Nephron (organoid): Measurements from ENCODE around the gene POMP.

ENCODE experiments used
- H3K27ac Mint-ChIP-seq, 3 experiments: 2 replicates each; pipeline ENCODE4 v1.8.0; 2020; ENCODE audit warnings: mixed read lengths in 3 of 3, mild to moderate bottlenecking in 2 of 3, moderate library complexity in 1 of 3
- H3K27me3 Mint-ChIP-seq: 2 replicates; pipeline ENCODE4 v1.8.0; 2021; ENCODE audit warnings: low read depth, mild to moderate bottlenecking, moderate library complexity, mixed read lengths
- H3K36me3 Mint-ChIP-seq: 2 replicates; pipeline ENCODE4 v1.8.0; 2020; ENCODE audit warnings: low read depth, mixed read lengths
- H3K4me1 Mint-ChIP-seq: 2 replicates; pipeline ENCODE4 v1.8.0; 2020; ENCODE audit warnings: mixed read lengths
- H3K4me3 Mint-ChIP-seq, 3 experiments: 2 replicates each; pipeline ENCODE4 v1.8.0; 2020; ENCODE audit warnings: mild to moderate bottlenecking in 3 of 3, mixed read lengths in 3 of 3, moderate library complexity in 2 of 3
- H3K9me3 Mint-ChIP-seq: 2 replicates; pipeline ENCODE4 v1.8.0; 2020; ENCODE audit warnings: mixed read lengths
- CTCF ChIP-seq, 3 experiments: fragments of 200-600 bp; sonication (generic); IDR thresholded peaks; one replicate each; pipeline ENCODE4 v1.5.0; 2021; ENCODE audit warnings: antibody characterized with exemption in 3 of 3; ENCODE audit not compliant: unreplicated experiment in 3 of 3

Gene POMP

DNA sequence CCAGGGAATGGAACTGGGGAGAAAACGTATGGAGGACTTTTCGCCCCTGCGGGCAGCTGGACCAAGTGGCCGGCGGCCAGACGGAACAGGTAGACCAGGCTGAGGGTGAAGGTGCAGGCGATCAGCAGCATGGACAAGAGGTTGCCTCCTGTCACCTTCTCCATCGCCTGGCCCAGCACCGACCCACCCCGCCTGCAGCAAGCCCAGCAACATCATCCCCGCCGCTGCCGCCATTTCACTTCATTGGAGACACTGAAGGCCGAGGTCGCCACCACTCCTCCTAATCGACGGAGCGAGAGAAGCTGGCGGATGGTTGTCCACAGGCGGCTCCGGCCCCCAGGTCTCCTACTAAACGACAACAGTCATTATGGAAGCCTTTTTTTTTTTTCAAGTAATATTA, 64.9 kb downstream of the POMP start:
- H3K9me3 Mint-ChIP-seq, result no peaks in the 10 kb centered on the region
- H3K4me1 Mint-ChIP-seq, result peaks cover 8% of the 10 kb centered on the region
- no peak for TF ChIP-seq CTCF (IDR thresholded peaks at IDR 0.05; ENCODE audit: unreplicated experiment in 3 of 3)
- peaks cover 36% of the 10 kb centered on the region for H3K27me3 Mint-ChIP-seq
- no peak overlapping the region for H3K4me3 Mint-ChIP-seq
- no peaks in the 10 kb centered on the region for H3K36me3 Mint-ChIP-seq
- no peak overlapping the region for H3K27ac Mint-ChIP-seq

DNA sequence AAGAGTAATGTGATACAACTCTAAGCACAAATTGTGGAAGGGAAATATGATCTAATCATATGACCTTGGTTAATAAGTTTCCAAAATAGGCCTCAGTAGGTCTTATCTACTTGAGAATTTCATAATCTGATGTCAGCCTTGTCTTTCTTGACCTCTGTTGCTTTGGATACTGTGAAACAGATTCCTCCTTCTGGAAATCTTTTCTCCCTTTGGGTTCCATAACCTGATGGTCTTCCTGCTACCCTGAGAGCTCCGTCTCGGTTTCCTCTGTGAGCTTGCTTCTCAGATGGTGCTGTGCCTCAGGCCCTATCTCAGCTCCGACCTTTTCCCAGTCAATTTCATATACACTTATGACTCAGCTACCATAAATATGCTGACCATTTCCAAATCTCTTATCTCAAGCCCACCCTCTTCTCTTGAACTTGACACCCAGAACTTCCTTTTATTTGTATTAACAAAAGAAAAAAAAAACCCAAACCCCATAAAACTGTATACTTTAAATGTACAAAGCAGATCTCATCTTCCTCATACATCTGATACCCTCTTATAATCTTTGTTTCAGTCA, 66.2 kb downstream of the POMP start:
- no peaks in the 10 kb centered on the region for H3K9me3 Mint-ChIP-seq
- no peaks in the 10 kb centered on the region for H3K4me1 Mint-ChIP-seq
- no peak overlapping the region for H3K27ac Mint-ChIP-seq
- peaks cover 31% of the 10 kb centered on the region for H3K27me3 Mint-ChIP-seq
- no peak for TF ChIP-seq CTCF (IDR thresholded peaks at IDR 0.05; ENCODE audit: unreplicated experiment in 3 of 3)
- no peak overlapping the region for H3K4me3 Mint-ChIP-seq
- no peaks in the 10 kb centered on the region for H3K36me3 Mint-ChIP-seq
